ENCODE data around the gene CYP3A5. TPM values are rescaled to one million over a fixed set of nuclear protein-coding genes. Genes with fewer than 3 reads are reported as not detected.
"Not testable (repeated sequence)": the region's sequence is repeated elsewhere in the genome, so short reads cannot be mapped to it uniquely, and the experiment has no call there.

CYP3A5 gene
- total RNA-seq, 1 experiment from 2014 or later, result 3.8 TPM

DNA sequence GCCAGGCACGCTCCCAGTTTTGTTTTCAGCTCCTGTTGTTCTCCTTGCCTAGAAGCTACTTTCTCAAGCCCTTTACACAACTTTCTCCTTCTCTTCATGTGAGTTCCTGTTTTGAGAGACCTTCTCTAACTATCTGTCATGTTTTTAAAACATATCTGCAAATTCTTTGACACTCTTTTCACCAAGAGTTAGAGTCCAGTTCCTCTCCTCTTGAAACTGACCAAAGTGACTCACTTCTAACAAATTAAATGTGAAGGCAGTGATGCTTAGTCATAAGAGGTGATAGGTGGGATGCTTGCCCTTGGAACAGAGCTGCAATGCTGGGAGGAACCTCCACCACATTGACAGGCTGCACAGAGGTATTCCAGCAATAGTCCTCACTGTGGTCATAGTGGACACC is 37.8 kb downstream of the CYP3A5 start:
- peak; percentile 13 for DNase-seq (ENCODE audit: low spot score)

DNA sequence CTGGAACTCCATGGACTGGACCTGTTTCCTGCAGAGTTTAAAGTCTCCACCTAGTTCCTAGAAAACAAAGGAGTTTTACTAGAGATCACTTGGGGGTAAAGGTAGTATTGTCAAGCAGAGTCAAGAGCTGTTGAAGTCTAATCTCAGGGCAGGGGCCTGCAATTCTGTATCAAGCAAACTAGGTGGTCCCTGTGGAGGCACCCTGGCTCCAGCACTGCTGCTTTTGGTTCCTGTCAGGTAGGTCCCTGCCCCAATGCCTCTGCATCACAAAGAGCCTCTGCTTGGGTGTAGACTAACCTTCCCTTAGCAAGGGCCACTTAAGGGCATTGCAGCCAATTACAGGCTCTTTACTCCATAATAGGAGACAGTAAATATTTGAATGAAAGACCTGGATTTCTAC is 40.5 kb downstream of the CYP3A5 start:
- DNase-seq (ENCODE audit: low spot score), result no peak

DNA sequence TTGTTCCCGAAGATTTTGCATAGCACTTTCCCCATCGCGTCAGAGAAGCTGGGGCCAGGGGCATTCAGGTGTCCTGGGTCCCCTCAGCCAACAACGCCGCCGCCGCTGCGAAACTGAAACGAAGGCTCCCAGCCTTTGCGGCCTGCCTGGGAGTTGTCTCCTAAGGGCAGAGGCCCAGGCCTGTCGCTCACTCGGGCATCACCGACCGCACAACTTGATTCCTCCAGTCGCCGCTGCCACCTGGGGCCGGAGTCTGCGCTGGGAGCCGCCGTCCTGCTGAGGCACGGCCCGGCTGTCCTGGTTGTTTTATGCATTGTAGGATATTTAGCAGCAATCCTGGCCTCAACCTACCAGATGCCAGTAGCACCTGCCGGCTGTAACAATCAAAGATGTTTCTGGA is 41.1 kb downstream of the CYP3A5 start:
- no peak for DNase-seq (ENCODE audit: low spot score)

DNA sequence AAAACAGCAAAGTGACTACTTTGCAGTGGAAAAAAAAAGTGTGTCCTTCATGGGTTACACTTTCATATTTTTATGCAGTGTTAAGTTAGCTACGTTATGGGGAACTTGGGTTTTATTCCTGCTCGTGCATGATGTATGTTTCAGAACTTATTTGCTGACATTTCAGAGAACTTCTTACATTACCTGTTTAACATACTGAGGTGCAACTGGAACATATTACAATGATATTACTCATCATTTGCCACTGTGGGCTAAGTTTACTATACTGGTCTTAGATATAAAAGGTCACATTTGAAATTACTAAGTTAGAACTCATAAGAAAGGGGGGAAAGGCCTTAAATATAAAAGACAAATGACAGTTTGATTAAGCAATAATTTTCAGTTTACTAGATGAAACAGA is 42.4 kb downstream of the CYP3A5 start:
- not testable (repeated sequence) for DNase-seq (ENCODE audit: low spot score)

DNA sequence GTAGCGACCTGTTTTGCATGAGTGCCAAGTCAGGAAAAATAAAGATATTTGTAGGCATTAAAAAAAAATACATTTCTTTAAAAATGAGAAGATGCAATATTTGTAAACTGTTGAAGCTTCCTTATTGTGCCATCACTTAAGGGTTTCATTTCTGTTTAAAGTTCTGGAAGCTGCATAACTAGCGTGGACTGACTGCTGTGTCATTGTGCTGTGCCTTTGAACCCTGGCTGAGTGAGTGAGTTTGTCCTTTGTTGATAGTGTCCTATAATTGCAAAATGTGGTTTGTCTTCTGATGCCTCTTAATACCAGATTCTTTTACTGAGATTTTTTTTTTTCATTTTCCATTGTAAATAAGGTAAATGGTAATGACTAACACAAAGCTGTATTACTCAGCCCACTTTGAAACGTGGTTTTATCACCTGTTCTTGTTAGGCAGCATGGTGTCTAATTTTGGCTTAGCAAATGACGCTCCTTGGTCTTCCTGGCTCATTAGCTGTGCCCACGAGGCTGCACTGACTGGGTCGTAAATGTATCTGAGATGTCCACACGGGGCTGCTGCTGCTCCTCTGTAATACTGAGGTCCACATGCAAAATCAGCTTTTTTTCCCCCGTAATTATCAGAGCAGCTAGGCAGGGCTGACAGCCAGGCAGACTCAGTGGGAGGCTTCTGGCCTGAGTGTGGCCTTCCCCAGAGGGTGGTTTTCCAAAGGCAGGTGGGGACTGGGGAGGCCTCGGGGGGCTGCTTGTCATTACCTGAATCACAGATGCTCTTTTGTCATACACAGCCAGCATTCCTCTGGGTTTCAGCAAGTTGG is 48.3 kb downstream of the CYP3A5 start:
- DNase-seq (ENCODE audit: low spot score), result peak; percentile 35

DNA sequence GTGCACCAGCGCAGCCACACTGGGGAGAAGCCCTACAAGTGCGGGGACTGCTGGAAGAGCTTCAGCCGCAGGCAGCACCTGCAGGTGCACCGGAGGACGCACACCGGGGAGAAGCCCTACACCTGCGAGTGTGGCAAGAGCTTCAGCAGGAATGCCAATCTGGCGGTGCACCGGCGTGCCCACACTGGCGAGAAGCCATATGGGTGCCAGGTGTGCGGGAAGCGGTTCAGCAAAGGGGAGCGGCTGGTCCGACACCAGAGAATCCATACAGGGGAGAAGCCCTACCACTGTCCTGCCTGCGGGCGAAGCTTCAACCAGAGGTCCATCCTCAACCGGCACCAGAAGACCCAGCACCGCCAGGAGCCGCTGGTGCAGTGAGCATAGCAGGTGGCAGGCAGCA is 50.2 kb downstream of the CYP3A5 start:
- no peak for DNase-seq (ENCODE audit: low spot score)

DNA sequence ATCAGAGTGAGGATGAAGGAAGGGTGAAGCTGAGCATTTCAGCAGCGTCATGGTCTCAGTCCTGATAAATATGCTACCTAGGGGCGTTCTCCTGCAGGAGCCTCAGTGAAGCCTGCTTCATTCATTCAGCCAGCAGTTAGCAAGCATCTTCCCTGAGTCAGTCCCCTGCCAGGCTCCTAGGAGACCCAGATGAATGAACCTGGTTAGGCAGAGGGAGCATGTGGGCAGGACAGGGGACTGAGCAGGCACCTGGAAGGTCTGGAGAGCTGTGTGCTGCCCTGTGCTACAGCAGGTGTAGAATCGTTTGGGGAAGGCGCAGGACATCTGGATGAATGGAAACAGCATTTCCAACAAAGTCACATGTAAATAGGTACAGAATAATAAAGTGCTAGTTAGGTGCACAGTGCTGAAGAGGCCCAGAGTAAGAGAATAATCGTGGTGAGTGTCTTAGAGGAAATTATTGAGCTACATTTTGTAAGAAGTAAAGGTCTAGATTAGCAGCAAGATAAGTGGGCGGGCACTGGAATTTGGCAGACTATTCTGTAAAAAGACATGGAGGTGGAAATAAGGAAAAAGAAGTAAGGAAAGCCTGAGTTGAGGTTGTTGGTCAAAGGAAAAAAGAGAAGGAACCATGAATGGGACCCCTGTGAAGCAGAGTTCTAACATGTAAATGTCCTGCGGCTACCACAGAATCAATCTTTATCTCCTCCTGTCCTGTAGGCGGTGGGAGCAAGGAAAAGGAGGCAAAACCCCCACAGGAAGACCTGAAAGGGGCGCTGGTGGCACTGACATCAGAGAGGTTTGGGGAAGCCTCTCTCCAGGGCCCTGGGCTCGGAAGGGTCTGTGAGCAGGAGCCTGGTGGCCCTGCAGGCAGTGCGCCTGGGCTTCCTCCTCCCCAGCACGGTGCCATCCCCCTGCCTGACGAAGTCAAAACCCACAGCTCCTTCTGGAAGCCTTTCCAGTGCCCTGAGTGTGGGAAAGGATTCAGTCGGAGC is 51.0 kb downstream of the CYP3A5 start:
- no peak for DNase-seq (ENCODE audit: low spot score)

DNA sequence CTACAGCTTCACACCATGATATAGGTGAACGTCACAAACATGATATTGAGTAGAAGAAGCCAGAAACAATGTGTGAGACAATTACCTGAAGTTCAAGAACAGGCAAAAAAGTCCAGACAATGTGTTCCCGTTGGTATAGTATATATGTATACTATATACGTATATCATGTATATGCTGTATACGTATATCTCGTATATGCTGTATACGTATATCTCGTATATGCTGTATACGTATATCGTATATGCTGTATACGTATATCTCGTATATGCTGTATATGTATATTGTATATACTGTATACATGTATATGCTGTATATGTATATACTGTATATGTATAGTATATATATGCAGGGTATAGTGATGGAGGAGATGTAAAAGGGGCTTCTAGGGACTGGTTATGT is 52.3 kb downstream of the CYP3A5 start:
- DNase-seq (ENCODE audit: low spot score), result no peak

DNA sequence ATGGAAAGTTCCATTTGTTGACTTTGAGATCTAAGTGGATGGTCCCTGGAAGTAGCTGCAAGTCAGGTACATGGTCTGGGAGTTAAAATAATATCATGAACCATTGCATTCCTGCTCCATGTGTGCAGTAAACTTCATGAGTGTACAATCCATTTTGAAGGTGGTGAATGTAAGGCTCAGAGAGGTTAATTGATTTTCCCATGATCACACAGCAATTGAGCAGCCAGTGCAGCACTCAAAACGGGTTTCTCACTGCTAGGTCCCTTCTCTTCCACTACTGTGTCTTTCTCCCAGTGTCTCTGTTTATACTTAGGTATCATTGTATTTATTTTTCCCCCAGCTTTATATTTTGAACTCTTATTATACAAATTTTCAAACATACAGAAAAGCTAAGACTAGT is 53.1 kb downstream of the CYP3A5 start:
- DNase-seq (ENCODE audit: low spot score), result no peak

DNA sequence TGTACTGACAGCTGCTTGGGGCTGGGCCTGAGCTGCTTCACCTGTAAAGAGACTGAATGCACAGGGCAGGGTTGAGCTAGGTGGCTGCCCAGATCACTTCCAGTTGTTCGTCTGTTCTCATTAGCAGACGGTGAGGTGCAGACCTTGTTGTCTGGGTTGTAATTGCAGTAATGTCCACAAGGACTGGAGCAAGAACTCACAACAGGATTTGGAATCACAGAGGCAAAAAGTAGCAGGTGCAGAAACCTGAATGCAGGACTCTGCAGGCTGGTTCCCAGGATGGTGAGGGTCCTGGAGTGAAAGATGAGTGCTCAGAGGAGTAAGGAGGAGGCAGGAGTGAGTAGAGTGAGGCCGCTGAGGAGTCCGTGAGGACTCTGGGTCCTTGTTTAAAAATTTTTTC is 53.8 kb downstream of the CYP3A5 start:
- DNase-seq (ENCODE audit: low spot score), result no peak

DNA sequence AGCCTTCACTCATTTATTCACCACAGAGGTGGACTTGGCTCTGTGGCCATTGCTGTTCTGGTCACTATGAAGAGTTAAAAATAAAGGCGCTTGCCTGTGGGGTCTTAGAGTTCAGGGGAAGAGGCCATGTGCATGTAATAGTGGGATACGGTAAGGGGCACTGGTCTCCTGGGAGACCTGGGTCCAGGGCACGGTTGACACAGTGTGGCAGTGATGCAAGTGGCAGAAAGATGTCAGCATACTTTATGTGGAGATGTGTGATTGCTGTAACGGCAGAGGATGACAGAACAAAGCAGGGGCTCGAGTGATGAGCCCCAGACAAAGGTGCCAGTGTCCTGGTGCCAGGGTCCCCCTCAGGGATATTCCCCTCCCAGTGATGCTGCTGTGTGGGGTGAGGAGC is 54.5 kb downstream of the CYP3A5 start:
- no peak for DNase-seq (ENCODE audit: low spot score)

DNA sequence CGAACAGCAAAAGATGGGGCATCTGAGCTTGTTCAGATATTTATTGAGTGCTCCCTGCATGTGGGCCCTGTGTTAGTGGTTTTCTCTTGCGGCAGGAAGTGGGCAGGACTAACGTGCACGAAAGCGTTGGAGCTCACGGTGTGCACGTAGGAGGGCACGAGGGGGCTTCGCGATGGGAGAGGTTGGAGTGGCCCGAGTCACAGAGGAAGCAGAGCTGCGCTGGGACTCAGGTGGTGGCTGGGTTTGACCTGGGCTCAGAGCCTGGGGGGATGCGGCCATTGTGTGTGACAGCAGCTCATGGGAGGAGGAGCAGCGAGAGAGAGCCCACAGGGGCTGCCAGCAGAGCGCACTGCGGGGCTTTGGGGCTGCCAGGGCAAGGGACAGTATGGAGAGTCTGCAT is 55.3 kb downstream of the CYP3A5 start:
- DNase-seq (ENCODE audit: low spot score), result no peak

DNA sequence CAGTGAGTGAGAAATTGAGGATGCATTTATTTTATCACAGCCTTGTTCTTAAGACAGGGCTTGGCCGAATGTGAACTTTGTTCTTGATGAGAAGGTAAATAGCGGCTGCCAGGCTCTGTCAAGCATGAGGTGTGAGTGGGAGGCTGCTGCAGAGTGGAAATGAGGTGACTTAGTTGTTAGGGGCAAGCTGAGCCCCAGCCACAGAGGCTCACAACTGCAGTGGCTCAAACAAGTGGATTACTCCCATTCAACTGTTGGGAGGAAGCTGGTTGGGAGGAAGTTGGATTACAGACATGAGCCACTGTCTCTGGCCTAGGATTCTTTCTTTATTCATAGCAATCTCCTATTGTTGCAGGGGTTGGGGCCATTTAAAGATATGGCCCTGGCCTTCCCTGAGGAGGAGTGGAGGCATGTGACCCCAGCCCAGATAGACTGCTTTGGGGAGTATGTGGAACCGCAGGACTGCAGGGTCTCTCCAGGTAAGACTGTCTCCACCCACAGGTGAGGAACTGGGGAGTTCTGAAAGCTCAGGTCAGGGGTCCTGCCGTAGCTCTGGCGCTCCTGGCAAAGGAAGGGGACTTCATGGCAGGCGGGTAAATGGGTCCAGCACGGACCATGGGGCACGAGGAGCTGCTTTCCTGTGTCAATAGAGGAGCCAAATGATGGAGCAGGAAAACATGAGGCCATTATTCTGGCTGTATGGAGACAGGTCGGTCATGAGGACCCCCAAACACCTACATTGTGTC is 55.9 kb downstream of the CYP3A5 start:
- DNase-seq (ENCODE audit: low spot score), result no peak

DNA sequence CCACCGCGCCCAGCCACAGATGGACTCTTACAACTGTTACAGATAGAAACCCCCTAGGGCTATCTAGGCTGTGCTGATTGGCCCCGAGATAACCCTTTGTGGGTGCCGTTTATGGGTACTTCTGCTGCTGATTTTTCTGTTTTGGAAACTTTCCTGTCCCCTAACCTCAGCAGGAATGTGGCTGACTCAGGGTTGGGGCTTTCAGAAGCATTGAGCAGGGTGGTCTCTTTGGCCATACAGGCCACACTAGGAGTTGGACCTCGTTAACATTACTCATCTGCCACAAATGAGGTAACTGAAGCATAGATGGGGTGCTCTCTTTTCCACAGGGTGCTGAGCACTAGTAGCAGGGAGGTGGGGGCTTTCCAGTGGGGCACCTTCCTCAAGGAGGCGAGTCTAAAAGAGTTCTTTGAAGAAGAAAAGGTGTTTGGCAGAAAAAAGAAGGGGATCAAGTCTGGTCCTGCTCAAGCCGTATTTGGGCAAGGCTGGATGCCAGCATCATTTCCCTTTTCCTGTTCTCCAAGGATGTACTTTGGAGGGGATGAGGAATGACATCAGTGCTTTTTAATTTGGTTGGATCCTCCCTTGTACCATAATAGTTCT is 56.6 kb downstream of the CYP3A5 start:
- peak; percentile 38 for DNase-seq (ENCODE audit: low spot score)

DNA sequence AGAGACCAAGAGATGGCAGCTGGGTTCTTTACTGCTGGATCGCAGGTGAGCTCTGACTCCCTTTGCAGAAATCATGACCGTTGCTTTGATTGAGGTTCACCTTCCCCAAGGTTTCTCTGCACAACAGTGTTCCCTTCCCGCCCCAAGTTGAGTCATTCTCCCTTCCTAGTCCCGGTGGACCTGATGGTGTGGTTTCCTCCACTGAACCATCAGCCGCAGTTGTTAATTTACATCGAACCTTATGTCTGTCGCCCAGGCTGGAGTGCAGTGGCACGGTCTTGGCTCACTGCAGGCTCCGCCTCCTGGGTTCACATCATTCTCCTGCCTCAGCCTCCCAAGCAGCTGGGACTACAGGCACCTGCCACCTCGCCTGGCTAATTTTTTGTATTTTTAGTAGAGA is 57.2 kb downstream of the CYP3A5 start:
- DNase-seq (ENCODE audit: low spot score), result no peak

DNA sequence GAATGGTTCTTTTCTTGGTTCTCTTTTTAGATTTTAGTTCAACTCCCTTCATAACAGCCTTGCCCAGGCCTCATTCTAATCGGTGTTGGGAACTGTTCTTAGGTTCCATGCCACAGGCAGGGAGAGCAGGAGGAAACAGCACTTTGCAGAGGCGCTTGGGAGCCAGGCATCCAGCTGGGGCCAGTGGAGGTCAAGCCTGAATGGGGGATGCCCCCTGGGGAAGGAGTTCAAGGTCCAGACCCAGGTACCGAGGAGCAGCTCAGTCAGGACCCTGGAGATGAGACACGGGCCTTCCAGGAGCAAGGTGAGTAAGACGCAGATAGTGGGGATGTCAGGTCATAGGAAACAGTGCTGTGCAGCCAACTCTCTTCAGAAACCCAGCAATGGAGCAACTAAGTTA is 58.5 kb downstream of the CYP3A5 start:
- no peak for DNase-seq (ENCODE audit: low spot score)

DNA sequence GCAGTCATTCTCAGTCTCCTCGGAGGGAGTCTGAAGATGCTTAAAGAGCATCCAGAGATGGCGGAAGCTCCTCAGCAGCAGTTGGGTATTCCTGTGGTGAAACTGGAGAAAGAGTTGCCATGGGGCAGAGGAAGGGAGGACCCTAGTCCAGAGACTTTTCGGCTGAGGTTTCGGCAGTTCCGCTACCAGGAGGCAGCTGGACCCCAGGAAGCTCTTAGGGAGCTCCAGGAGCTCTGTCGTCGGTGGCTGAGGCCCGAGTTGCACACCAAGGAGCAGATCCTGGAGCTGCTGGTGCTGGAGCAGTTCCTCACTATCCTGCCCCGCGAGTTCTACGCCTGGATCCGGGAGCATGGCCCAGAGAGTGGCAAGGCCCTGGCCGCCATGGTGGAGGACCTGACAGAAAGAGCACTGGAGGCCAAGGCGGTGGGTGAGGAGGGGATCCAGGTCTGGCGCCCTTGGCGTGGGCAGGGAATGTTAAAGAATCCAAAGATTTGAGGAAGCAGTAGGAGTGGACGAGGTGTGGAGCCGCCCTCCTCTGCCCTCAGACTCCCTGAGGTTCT is 60.1 kb downstream of the CYP3A5 start:
- DNase-seq (ENCODE audit: low spot score), result no peak

DNA sequence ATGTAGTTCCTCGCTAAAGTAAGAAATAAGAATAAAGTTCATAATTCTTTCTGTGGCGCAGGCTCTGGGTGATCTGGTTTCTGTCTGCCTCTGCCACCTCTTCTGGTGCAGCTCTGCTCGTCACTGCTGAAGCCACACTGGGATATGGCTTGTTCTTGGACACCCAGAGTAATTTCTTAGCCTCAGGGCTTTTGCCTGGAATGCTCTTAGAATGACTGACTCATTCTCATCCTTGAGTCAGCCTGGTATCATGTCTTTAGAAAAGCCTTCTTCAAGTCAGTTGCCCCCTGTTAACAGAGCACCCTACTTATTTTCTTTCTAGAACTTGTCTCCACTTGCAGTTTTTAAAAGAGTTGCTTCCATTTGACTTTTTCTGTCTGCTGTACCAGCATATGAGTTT is 61.1 kb downstream of the CYP3A5 start:
- DNase-seq (ENCODE audit: low spot score), result peak; percentile 58

DNA sequence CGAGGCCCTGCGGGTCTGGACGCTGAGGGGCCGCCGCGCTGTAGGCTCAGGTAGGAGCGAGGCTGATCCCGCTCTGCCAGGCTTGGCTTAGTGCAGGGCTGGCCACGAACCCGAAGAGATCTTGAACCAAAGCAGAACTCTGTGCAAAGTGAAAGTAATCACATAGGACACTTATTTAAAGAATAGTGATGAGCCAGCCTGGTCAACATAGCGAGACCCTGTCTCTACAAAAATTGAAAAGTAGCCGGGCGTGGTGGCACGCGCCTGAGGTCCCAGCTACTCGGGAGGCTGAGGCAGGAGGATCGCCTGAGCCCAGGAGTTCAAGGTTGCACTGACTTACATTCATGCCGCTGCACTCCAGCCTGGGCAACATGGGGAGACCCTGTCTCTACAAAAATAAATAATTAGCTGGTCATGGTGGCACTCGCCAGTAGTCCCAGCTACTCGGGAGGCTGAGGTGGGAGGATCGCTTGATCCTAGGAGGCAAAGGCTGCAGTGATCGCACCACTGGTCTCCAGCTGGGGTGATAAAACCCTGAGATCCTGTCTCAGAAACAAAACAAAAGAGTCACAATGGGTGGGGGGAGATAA is 62.5 kb downstream of the CYP3A5 start:
- DNase-seq (ENCODE audit: low spot score), result no peak

DNA sequence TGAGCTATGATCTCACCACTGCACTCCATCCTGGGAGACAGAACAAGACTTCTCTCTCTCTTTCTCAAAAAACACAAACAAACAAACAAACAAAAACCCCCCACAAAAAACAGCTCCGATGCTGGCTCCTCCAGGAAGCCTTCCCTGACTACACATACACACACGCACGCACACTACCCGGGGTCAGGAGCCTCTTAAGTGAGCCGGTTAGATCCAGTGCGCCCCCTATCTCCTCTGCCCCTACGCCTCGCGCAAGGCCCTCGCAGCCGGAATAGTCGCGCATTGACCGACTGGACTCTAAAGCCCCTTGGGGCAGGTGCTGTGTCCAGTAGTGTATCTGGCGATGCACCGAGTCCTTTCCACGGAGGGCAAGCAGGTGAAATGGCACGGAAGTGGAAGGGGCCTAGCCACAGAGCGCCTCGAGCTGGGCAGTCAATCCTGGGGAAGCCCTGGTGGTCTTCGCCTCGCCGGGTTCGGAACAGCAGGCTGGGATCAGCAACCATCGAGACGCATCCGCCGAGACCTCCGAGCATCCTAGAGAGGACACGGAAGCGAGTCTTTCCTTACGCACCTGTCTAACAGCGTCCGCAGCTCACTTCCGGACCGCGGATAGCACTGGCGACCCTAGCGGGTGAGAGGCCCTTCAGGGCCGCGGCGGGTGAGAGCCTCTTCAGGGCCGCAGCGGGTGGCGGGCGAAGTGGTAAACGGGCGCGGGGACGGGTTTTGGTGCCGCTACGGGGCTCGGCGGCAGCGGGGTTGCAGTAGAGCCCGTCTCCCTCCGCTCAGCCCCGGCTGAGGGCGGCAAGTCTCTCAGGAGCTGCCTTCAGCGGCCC is 63.2 kb downstream of the CYP3A5 start, which contains the start of gene ZSCAN25:
Gene ZSCAN25 (plus strand): TSS at position 588 of the 833 bp plus-strand sequence. CDS start 2,661 bp downstream, outside the sequence.
- peak; percentile 89 for DNase-seq (ENCODE audit: low spot score)
